ENCODE measurements around the gene GPC1.

DNA sequence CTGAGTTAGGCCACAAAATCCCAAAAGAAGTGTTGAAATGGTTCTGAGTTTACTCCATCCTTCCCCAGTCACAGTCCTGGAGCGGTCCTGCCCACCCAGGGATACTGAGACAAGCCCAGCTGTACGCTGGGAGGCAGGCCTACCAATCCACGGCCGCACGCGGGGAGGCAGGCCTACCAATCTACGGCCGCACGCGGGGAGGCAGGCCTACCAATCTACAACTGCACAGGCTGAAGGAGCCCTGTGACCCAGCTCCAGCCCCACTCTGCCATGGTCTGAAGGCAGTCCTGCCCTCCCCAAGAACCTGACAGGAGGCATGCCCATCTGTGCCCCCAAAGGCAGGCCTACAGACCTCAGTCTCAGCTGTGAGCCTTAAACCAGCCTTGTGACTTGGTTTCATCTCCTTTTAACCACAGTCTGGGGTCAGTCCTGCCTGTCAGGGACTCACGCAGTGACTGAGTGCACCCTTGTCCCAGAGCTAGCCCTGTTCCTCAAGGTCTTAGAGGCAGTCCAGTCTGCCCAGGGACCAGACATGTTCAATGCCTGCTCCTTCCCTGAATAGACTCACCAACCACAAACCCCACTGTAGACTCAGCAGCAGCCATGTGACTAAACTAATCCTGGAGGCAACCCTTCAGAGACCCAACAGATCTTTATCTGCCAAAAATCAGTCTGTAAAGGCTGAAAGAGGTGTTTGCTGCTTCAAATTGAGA is 36.8 kb downstream of the GPC1 start:
- TF ChIP-seq CTCF (IDR thresholded peaks at IDR 0.05) (no peak), JUND (IDR thresholded peaks at IDR 0.05) (no peak)

Data from SK-N-SH (cell line).